ENCODE measurements around the gene KIRREL3. TPM values are rescaled to one million over a fixed set of nuclear protein-coding genes. Genes with fewer than 3 reads are reported as not detected.

The KIRREL3 gene
- total RNA-seq, result 1 to 10 TPM in 6 of 7 donors, under 1 TPM in 1; 0.85 to 5.4 (median 2.5) TPM
- polyA plus RNA-seq, result 1 to 10 TPM in 1 of 3 donors, under 1 TPM in 2; 0.50 to 2.2 (median 0.54) TPM
- long read RNA-seq, donor 1, result 0 reads
- long read RNA-seq, donor 2, result 0 reads

DNA sequence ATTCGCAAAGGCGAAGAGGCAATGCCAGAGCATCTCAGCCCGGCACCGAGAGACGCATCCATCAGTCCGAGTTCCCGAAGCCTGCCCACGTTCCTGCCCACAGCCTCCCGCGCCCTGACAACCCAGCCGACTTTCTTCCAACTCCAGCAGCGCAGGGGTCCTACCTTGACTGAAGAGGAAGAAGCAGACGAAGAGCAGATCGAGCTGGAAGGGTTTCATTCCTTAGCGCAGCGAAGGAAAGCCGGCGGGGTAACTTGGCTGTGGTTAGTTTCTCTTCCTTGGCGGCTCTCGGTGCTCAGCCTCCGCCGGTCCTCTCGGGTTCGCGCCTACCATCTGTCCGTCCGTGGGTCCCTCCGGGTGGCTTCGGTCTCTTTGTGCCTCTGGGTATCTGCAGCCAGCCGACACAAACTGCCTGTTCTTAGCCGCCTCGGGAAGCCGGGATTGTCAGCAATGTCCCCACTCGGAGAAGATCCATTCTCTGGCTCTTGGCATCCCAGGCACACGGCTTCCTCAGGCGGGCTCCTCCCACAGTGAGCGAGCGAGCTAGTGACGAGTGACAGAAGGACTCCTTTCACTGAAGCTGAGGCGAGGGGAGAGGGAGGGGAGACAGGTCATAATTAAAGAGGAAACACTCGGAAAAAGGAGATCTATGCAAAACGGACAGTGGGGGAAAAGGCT lies at the start of gene KIRREL3:
Gene KIRREL3, minus strand, starts transcription at position 480 of the 678 bp plus-strand sequence.
- TF ChIP-seq, protein P1, sequence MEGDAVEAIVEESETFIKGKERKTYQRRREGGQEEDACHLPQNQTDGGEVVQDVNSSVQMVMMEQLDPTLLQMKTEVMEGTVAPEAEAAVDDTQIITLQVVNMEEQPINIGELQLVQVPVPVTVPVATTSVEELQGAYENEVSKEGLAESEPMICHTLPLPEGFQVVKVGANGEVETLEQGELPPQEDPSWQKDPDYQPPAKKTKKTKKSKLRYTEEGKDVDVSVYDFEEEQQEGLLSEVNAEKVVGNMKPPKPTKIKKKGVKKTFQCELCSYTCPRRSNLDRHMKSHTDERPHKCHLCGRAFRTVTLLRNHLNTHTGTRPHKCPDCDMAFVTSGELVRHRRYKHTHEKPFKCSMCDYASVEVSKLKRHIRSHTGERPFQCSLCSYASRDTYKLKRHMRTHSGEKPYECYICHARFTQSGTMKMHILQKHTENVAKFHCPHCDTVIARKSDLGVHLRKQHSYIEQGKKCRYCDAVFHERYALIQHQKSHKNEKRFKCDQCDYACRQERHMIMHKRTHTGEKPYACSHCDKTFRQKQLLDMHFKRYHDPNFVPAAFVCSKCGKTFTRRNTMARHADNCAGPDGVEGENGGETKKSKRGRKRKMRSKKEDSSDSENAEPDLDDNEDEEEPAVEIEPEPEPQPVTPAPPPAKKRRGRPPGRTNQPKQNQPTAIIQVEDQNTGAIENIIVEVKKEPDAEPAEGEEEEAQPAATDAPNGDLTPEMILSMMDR (IDR thresholded peaks at IDR 0.05 in 8 of 11, conservative IDR thresholded peaks at IDR 0.05 in 3 of 11), result no peak
- TF ChIP-seq POLR2AphosphoS5 (IDR thresholded peaks at IDR 0.05) (no peak), POLR2A (IDR thresholded peaks at IDR 0.05) (no peak)
- H3K27ac ChIP-seq, result no peak within 1 kb of the TSS
- 2 to 8% (median 3%) methylated on average over 25 to 42 of the region's 42 CpGs for WGBS, 5 donors
- no peaks in the 10 kb centered on the region for H3K36me3 ChIP-seq
- no peak for DNase-seq
- intact Hi-C loops (cut with DNase I; ENCODE audit: low total_unique reads), result loop anchor here (10.0 kb wide), 1 partner anchor 396 kb away; no protein-coding TSS in a partner anchor
- H3K4me1 ChIP-seq, result peaks cover 0 to 24% (median 12%) of the 10 kb centered on the region in 6 donors
- H3K9me3 ChIP-seq, result no peaks in the 10 kb centered on the region
- H3K27me3 ChIP-seq (replicated peaks in 1 of 7), result peaks cover 0 to 95% (median 75%) of the 10 kb centered on the region in 7 donors
- H3K4me3 ChIP-seq, result peak within 1 kb of the TSS in 6 of 8 donors; percentile 6 to 52 (median 21)

DNA sequence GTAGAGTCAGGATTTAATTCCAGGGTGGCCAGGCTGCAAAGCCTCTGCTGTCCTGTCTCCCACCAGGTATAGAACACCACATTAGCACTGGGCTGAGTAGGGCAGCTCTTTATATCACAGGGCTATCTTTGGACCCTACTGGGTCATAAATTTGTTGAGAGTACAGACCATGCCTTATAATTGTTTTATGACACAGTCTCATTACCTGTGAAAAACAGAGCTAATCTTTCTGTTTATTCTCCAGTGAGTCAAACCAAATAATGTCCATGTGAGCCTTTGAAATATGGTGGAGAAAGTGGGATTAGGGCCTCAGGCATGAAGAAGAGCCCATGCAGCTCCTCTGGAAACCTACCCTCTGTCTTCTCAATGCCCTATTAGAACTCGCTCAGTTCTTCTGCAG lies 49.6 kb upstream of the KIRREL3 start:
- 77 to 100% (median 95%) methylated on average over 1 of the region's 1 CpG for WGBS, 5 donors
- TF ChIP-seq POLR2A (IDR thresholded peaks at IDR 0.05) (no peak), POLR2AphosphoS5 (IDR thresholded peaks at IDR 0.05) (no peak)
- TF ChIP-seq, protein P1 (IDR thresholded peaks at IDR 0.05 in 8 of 11, conservative IDR thresholded peaks at IDR 0.05 in 3 of 11), result no peak
- no peaks in the 10 kb centered on the region for H3K4me1 ChIP-seq
- H3K36me3 ChIP-seq, result no peaks in the 10 kb centered on the region
- H3K9me3 ChIP-seq, result no peaks in the 10 kb centered on the region
- H3K27me3 ChIP-seq (replicated peaks in 1 of 7), result no peaks in the 10 kb centered on the region
- no peak overlapping the region for H3K27ac ChIP-seq
- no peak overlapping the region for H3K4me3 ChIP-seq
- intact Hi-C loops (cut with DNase I; ENCODE audit: low total_unique reads), result no loop called here
- DNase-seq, result no peak

DNA sequence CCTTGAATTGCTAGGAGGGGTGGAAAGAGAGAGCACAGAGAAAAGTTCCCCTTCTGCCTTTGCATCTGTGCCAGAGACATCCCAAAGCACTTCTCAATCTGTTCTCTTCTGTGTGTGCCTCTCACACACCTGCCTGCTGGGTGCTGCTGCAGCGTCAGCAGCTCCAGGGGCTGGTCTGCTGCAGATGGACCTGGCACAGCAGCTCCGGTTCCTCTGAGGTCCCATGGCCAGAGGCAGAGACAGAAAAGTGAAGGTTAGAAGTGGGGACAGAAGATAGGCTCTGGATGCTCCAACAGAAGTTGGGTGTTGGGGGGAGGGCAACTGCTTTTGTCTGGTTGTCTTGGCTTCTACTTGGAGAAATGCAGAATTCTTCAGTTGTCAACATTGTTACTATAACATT lies 48.9 kb upstream of the KIRREL3 start:
- Histone ChIP-seq H3K36me3 (no peaks in the 10 kb centered on the region), H3K27ac (no peak overlapping the region), H3K4me1 (no peaks in the 10 kb centered on the region), H3K9me3 (no peaks in the 10 kb centered on the region), H3K27me3 (replicated peaks in 1 of 7) (no peaks in the 10 kb centered on the region), H3K4me3 (no peak overlapping the region)
- intact Hi-C loops (cut with DNase I; ENCODE audit: low total_unique reads), result no loop called here
- WGBS, 5 donors, result 57 to 100% (median 87%) methylated on average over 2 of the region's 2 CpGs
- DNase-seq, result no peak
- TF ChIP-seq, protein P1 (IDR thresholded peaks at IDR 0.05 in 8 of 11, conservative IDR thresholded peaks at IDR 0.05 in 3 of 11), result no peak
- no peak for TF ChIP-seq POLR2A (IDR thresholded peaks at IDR 0.05)
- no peak for TF ChIP-seq POLR2AphosphoS5 (IDR thresholded peaks at IDR 0.05)

DNA sequence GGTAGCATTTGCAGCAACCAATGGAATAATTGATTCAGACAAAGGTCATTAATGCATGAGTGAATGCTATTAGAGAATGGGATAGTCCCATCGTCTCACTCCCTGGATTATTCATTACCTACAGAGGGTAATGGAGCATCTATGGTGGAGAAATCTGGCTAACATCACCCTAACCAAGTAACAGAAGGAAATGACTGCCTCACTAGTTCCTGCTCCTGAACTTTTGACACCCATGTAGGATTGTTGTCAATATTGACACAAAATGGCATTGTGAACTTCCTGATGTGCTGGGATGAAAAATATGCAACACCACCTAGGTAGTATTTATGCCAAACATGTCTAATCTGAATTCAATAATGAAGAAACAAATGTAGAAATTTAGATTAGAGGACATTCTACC lies 44.0 kb upstream of the KIRREL3 start:
- H3K4me3 ChIP-seq, result no peak overlapping the region
- no peak for DNase-seq
- no peaks in the 10 kb centered on the region for H3K36me3 ChIP-seq
- no peaks in the 10 kb centered on the region for H3K27me3 ChIP-seq (replicated peaks in 1 of 7)
- TF ChIP-seq, protein P1 (IDR thresholded peaks at IDR 0.05 in 8 of 11, conservative IDR thresholded peaks at IDR 0.05 in 3 of 11), result no peak
- no peaks in the 10 kb centered on the region for H3K4me1 ChIP-seq
- 44 to 68% (median 50%) methylated on average over 1 of the region's 1 CpG for WGBS, 5 donors
- no peaks in the 10 kb centered on the region for H3K9me3 ChIP-seq
- no peak overlapping the region for H3K27ac ChIP-seq
- intact Hi-C loops (cut with DNase I; ENCODE audit: low total_unique reads), result no loop called here
